Endothelial cell of umbilical vein (primary cell): ENCODE measurements around the gene NMRAL1. TPM values are rescaled to one million over a fixed set of nuclear protein-coding genes. Genes with fewer than 3 reads are reported as not detected.

Source experiments
- BruUV-seq: library from RNA; stranded (reverse); fragments of 400-500 nt; replicated peaks from 2 replicates; lab custom pipeline; 2021; lab: Mats Ljungman, UMichigan
- CTCF ChIA-PET: fragments of 300-600, 350-600 bp; sonication (Branson Sonifier 250); formaldehyde crosslinking; loops from one replicate; lab custom pipeline; 2021; ENCODE audit warnings: antibody characterized with exemption, inconsistent platforms; lab: Charles Lee
- POLR2A ChIA-PET: fragments of 300-600, 350-600 bp; sonication (Branson Sonifier 250); formaldehyde crosslinking; loops from one replicate; lab custom pipeline; 2021; ENCODE audit warnings: antibody characterized with exemption, inconsistent platforms; lab: Charles Lee
- DNase-seq: peaks from one replicate; pipeline ENCODE4 v3.0.0-alpha.2; 2011; ENCODE audit warnings: low read depth, low spot score
- FAIRE-seq: peaks from 2 replicates; lab custom pipeline; 2011; peaks lifted over from hg19 to GRCh38; lab: Jason Lieb, UNC
- H2AFZ ChIP-seq: 2 replicates; pipeline ENCODE4 v1.6.0; 2012; ENCODE audit warnings: low read depth, low read length, control low read depth, inconsistent platforms
- H3K27ac ChIP-seq: 2 replicates; pipeline ENCODE4 v1.5.1; 2011; ENCODE audit warnings: low read depth, mild to moderate bottlenecking, control low read depth, low read length, moderate library complexity; ENCODE audit not compliant: insufficient read depth
- H3K27me3 ChIP-seq, 2 experiments: 2 replicates each; pipeline versions ENCODE4 v1.6.0 to v1.6.1; 2011; ENCODE audit warnings: low read length in 2 of 2, mixed read lengths in 1 of 2; ENCODE audit not compliant: control insufficient read depth in 2 of 2, insufficient read depth in 2 of 2
- H3K36me3 ChIP-seq, 2 experiments: 2 replicates in 1 of 2; 3 replicates in 1 of 2; pipeline ENCODE4 v1.5.1; 2011; ENCODE audit warnings: low read length in 2 of 2, mild to moderate bottlenecking in 1 of 2, moderate library complexity in 1 of 2; ENCODE audit not compliant: control insufficient read depth in 2 of 2, insufficient read depth in 2 of 2; ENCODE audit errors: extremely low read depth in 1 of 2
- H3K4me1 ChIP-seq: 3 replicates; pipeline ENCODE4 v1.5.1; 2011; ENCODE audit warnings: mild to moderate bottlenecking, low read length; ENCODE audit not compliant: control insufficient read depth, insufficient read depth; ENCODE audit errors: extremely low read depth
- H3K4me2 ChIP-seq: 2 replicates; pipeline ENCODE4 v1.6.1; 2011; ENCODE audit warnings: low read length, control low read depth, mixed read lengths; ENCODE audit not compliant: insufficient read depth
- H3K4me3 ChIP-seq, 3 experiments: fragments of 200-600 bp in 1 of 3; sonication (generic), shearing (Covaris generic) in 1 of 3; replicated peaks in 1 of 3; 2 replicates each; pipeline ENCODE4 v1.5.1; 2011 to 2016; ENCODE audit warnings: control low read depth in 3 of 3, low read length in 3 of 3, mild to moderate bottlenecking in 2 of 3, inconsistent platforms in 1 of 3, low read depth in 1 of 3, moderate library complexity in 1 of 3; ENCODE audit not compliant: insufficient read depth in 1 of 3
- H3K79me2 ChIP-seq: 2 replicates; pipeline ENCODE4 v1.6.0; 2012; ENCODE audit warnings: low read length, inconsistent platforms; ENCODE audit not compliant: control insufficient read depth, insufficient read depth
- H3K9ac ChIP-seq: replicated peaks from 2 replicates; pipeline ENCODE3; 2011; ENCODE audit warnings: low read length, control low read depth; ENCODE audit not compliant: insufficient read depth; ENCODE audit errors: extremely low read depth
- H3K9me1 ChIP-seq: replicated peaks from 3 replicates; pipeline ENCODE4 v1.6.0; 2011; ENCODE audit warnings: mild to moderate bottlenecking, low read length; ENCODE audit not compliant: control insufficient read depth, insufficient read depth; ENCODE audit errors: extremely low read depth
- H3K9me3 ChIP-seq: replicated peaks from 2 replicates; pipeline ENCODE4 v1.5.1; 2012; ENCODE audit warnings: low read length, inconsistent platforms; ENCODE audit not compliant: control insufficient read depth, insufficient read depth
- H4K20me1 ChIP-seq: replicated peaks from 2 replicates; pipeline ENCODE3; 2011; ENCODE audit warnings: mild to moderate bottlenecking, low read length; ENCODE audit not compliant: control insufficient read depth, insufficient read depth; ENCODE audit errors: extremely low read depth
- EZH2 ChIP-seq: IDR thresholded peaks from 2 replicates; pipeline ENCODE4 v1.6.1; 2012; ENCODE audit warnings: borderline replicate concordance, low read depth, mild to moderate bottlenecking, moderate library complexity, low read length, inconsistent platforms; ENCODE audit not compliant: severe bottlenecking
- FOS ChIP-seq: IDR thresholded peaks from 2 replicates; pipeline ENCODE4 v1.6.1; 2011; ENCODE audit warnings: mild to moderate bottlenecking, low read length, moderate library complexity, borderline replicate concordance; ENCODE audit not compliant: insufficient read depth
- GATA2 ChIP-seq: IDR thresholded peaks from 2 replicates; pipeline ENCODE4 v1.7.0; 2011; ENCODE audit warnings: low read depth, mild to moderate bottlenecking, moderate library complexity, mixed read lengths, low read length; ENCODE audit not compliant: insufficient read length, insufficient read depth
- JUN ChIP-seq: IDR thresholded peaks from 2 replicates; pipeline ENCODE4 v1.6.1; 2011; ENCODE audit warnings: borderline replicate concordance, low read depth; ENCODE audit not compliant: insufficient read length, insufficient read depth
- MYC ChIP-seq: IDR thresholded peaks from one replicate; pipeline ENCODE4 v1.6.1; 2011; ENCODE audit warnings: mild to moderate bottlenecking, low read depth, low read length
- POLR2A ChIP-seq: IDR thresholded peaks from 2 replicates; pipeline ENCODE4 v1.6.1; 2012; ENCODE audit warnings: low read depth, mild to moderate bottlenecking, control low read depth, low read length
- POLR2AphosphoS5 ChIP-seq: IDR thresholded peaks from 2 replicates; pipeline ENCODE4 v1.6.1; 2012; ENCODE audit warnings: low read depth, mild to moderate bottlenecking, control low read depth, low read length, moderate library complexity; ENCODE audit not compliant: insufficient read depth
- dilution Hi-C: fragments of 300-500 bp; cut with MboI; formaldehyde crosslinking; loops from one replicate; pipeline ENCODE4 v1.15.0; 2019; ENCODE audit warnings: low sequenced_read_pairs; ENCODE audit not compliant: extremely low pct_ligation_motif_present
- intact Hi-C: fragments of 100-400 bp; cut with micrococcal nuclease; formaldehyde crosslinking; loops from one replicate; pipeline ENCODE4 v1.10.0; 2022
- polyA plus RNA-seq, 4 experiments: library from polyadenylated mRNA; depleted of rRNA in 3 of 4; stranded (reverse) in 3 of 4; unstranded in 1 of 4; fragments of >200 nt; gene quantifications; 2 replicates each; pipeline versions ENCODE4 v1.2.1 to v1.2.3, GENCODE V29; 2011 to 2012; ENCODE audit warnings: missing spikeins in 1 of 4
- total RNA-seq: library from RNA; stranded (reverse); gene quantifications from 2 replicates; pipeline ENCODE4 v1.2.3, GENCODE V29; 2021
- TF ChIP-seq, protein P1 (sequence below), 2 donors: IDR thresholded peaks; 1 replicate in 1 of 2; 2 replicates in 1 of 2; pipeline ENCODE4 v1.5.1; 2011; ENCODE audit warnings: low read length in 2 of 2, mild to moderate bottlenecking in 2 of 2, moderate library complexity in 2 of 2, control low read depth in 1 of 2, inconsistent platforms in 1 of 2, low read depth in 1 of 2; ENCODE audit not compliant: insufficient read depth in 1 of 2; ENCODE audit errors: extremely low read depth in 1 of 2
- TF ChIP-seq, protein P2 (sequence below): IDR thresholded peaks from 2 replicates; pipeline ENCODE4 v1.6.1; 2011; ENCODE audit not compliant: insufficient read depth, insufficient read length

Gene NMRAL1
- total and polyA plus RNA-seq, 2 donors (not counting 3 experiments of a cell fraction or from before 2014, with no cell fraction given) = 48.0 to 84.4 TPM

DNA sequence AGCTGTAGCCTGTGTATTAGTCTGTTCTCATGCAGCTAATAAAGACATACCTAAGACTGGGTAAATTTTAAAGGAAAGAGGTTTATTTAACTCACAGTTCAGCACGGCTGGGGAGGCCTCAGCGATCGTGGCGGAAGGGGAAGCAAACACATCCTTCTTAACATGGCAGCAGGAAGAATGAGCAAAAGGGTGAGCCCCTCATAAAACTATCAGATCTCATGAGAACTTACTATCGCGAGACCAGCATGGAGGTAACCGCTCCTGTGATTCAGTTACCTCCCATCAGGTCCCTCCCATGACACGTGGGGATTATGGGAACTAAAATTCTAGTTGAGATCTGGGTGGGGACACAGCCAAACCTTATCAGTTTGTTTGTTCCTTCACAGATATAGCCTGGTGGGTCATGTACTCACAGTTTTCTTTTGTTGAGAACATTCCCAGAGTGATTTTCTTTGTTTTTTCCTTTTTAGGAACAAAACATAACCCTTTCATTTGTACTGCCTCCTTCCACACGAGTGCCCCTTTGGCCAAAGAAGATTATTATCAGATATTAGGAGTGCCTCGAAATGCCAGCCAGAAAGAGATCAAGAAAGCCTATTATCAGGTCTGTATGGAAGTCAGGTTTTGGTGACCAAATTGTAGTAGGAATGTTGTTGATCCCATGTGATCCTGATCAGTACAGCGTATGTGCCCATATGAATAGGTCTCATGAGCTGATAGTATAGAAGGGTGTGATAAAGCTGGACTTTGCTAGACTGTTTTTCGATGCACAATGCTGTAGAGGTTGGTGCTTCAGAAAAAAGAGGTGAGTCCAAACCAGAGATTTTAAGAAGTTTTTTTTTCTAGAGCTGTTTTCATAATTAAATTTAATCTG, 40.3 kb downstream of the NMRAL1 start:
- CTCF ChIA-PET = no interaction called here
- Histone ChIP-seq H3K9me1 (no peaks in the 10 kb centered on the region), H3K27me3 (no peaks in the 10 kb centered on the region), H3K79me2 (peaks cover 12% of the 10 kb centered on the region), H3K4me1 (no peaks in the 10 kb centered on the region), H3K9me3 (no peaks in the 10 kb centered on the region), H3K9ac (no peak overlapping the region), H2AFZ (no peak overlapping the region), H3K36me3 (peaks cover 8 to 11% of the 10 kb centered on the region in 2 experiments), H3K4me3 (no peak overlapping the region), H3K27ac (no peak overlapping the region), H3K4me2 (no peak overlapping the region), H4K20me1 (no peaks in the 10 kb centered on the region)
- dilution Hi-C loops = no loop called here
- no peak for TF ChIP-seq FOS
- TF ChIP-seq JUN = no peak
- no peak for TF ChIP-seq MYC
- TF ChIP-seq POLR2A = no peak
- no peak for TF ChIP-seq GATA2
- TF ChIP-seq POLR2AphosphoS5 = no peak
- TF ChIP-seq EZH2 = no peak
- TF ChIP-seq, protein P1, sequence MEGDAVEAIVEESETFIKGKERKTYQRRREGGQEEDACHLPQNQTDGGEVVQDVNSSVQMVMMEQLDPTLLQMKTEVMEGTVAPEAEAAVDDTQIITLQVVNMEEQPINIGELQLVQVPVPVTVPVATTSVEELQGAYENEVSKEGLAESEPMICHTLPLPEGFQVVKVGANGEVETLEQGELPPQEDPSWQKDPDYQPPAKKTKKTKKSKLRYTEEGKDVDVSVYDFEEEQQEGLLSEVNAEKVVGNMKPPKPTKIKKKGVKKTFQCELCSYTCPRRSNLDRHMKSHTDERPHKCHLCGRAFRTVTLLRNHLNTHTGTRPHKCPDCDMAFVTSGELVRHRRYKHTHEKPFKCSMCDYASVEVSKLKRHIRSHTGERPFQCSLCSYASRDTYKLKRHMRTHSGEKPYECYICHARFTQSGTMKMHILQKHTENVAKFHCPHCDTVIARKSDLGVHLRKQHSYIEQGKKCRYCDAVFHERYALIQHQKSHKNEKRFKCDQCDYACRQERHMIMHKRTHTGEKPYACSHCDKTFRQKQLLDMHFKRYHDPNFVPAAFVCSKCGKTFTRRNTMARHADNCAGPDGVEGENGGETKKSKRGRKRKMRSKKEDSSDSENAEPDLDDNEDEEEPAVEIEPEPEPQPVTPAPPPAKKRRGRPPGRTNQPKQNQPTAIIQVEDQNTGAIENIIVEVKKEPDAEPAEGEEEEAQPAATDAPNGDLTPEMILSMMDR (IDR thresholded peaks at IDR 0.05; ENCODE audit: extremely low read depth in 1 of 2, insufficient read depth in 1 of 2, low read depth in 1 of 2, low read length in 2 of 2) = no peak
- TF ChIP-seq, protein P2, sequence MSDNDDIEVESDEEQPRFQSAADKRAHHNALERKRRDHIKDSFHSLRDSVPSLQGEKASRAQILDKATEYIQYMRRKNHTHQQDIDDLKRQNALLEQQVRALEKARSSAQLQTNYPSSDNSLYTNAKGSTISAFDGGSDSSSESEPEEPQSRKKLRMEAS = no peak
- POLR2A ChIA-PET = no interaction called here
- intact Hi-C loops = no loop called here
- DNase-seq (no peak), FAIRE-seq (no peak)
- no TSS peak for BruUV-seq
